Activated CD8-positive, alpha-beta memory T cell treated with anti-CD3 and anti-CD28 coated beads for 36 hours (primary cell): ENCODE results near the gene PRSS21. TPM values are rescaled to one million over a fixed set of nuclear protein-coding genes. Genes with fewer than 3 reads are reported as not detected.

Source experiments
- CTCF ChIA-PET: fragments of 350-600 bp; sonication (Branson Sonifier 250); formaldehyde crosslinking; loops from one replicate; lab custom pipeline; 2021; ENCODE audit warnings: antibody characterized with exemption; lab: Charles Lee
- POLR2A ChIA-PET: fragments of 350-600 bp; sonication (Branson Sonifier 250); formaldehyde crosslinking; loops from one replicate; lab custom pipeline; 2021; ENCODE audit warnings: antibody characterized with exemption; lab: Charles Lee
- total RNA-seq, 2 experiments: library from RNA; stranded (reverse); gene quantifications; one replicate each; pipeline ENCODE4 v1.2.3, GENCODE V29; 2021

Gene PRSS21
- total RNA-seq, 2 experiments from 2014 or later, result 10.5 to 11.1 TPM

DNA sequence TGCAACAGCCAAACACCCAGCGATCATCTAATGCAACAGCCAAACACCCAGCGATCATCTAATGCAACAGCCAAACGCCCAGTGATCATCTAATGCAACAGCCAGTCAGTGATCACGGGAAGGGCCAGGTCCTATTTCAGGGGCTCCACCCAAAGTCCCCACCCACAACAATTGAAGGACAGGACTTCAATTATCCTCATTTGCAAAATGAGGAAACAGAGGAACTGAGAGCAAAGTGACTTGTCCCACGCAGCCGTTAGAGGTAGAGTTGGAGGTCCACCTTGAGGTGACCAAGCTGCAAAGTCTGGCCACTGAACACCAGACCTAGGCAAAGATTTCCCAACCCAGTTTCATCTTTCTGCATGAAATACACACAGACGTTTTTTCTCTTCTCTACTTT is 16.7 kb downstream of the PRSS21 start:
- ChIA-PET POLR2A (no interaction called here), CTCF (no interaction called here)

DNA sequence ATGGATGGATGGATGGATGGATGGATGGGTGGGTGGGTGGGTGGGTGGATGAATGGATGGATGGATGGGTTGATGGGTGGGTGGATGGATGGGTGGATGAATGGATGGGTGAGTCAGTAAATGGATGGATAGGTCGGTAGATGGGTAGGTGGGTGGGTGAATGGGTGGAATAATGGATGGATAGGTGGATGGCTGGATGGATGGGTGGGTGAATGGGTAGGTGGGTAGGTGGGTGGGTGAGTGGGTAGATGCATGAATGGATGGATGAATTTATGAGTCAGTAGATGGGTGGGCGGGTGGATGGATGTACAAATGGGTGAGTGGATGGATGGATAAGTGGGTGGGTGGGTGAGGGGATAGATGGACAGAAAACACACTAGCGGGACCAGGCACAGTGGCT is 17.9 kb downstream of the PRSS21 start:
- ChIA-PET POLR2A (no interaction called here), CTCF (no interaction called here)

DNA sequence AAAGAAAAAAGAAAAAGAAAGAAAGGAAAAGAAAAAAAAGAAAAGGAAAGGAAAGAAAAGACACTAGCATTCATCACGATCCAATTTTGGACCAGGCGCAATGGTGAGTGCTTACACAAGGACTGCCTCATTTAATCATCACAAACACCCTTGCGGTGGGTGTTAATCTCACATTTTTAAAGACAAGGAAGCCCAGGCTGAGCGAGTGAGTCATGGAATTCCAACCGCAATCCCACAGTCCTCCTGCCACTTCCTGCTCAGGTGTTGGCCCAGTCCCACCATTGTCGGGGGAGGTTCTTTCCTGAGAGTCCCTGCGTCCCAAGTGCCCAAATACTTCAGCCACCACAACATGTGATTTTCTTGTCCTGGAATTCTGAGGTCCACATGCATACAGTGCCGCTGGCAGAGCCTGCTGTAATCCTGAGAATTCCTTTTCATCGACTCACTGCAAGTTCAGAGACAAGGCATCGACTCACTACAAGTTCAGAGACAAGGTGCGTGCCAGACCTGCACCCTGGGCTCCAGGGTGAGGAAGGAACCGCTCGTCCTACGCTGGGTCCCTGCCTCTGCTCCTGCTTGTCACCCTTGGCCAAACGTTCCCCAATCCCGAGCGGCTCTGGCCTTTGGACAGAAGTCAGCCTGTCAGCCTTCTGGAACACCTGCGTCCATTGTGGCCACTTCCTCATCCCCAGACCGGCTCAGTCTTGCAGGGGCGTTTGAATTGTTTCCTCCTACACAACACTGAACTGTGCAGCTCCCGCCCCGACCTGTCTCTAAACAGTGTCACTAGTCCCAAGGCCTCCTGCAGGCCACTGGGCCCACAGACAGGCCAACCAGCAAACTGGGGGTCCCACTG is 18.8 kb downstream of the PRSS21 start:
- CTCF ChIA-PET, result interaction anchor here (0.6 kb wide), 1 partner anchor 96 kb away, joined by 3 read pairs; no protein-coding TSS in a partner anchor

DNA sequence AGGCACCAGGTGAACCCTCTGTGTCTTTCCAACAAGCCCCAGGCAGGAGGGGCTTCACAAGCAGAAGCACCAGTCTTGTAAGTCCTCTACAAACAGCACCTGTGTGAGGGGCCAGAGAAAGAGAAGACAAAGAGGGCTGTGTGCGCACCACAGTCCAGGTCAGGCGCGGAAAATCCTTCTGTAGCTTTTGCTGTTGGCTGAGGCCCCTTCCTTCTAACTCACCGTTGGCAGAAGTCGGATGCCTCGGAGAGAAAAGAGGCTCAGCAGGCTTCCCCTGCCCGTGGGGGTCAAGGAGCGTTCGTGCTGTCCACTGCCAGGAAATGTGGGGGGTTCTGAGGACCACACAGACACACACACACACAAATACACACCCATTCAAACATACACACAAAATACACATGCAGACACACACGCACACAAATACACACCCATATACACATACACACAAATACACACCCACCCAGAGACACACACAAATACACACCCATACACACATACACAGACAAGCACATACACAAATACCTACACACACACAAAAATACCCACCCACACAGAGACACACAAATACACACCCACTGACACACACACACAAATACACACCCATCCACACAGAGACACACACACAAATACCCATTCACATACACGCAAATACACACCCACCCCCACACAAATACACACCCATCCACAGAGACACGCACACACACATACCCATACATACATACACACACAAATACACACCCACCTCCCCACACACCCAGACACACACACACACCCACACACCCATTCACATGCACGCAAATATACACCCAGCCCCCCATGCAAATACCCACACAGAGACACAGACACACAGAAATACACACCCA is 19.8 kb downstream of the PRSS21 start:
- POLR2A ChIA-PET, result no interaction called here
- CTCF ChIA-PET, result no interaction called here

More for the DNA sequence above, 18.8 kb downstream of the PRSS21 start:
- POLR2A ChIA-PET, result no interaction called here

DNA sequence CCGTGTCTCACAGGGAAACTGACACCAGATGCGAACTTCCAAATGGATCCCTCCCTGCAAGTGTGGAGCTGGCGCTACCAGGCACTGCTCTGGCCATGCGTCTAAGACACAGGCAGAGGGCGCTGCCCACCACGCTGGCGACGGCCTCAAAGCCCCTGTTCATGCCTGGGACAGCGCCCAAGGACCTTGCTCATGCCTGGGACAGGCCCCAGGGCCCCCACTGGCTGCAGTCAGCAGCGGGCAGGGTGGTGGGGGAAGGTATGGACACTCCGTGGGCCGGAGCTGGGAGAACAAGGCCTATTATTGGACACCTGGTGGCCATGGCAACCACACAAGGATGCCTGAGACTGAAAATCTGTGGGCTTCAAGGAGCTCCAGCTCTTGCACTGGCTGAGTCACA is 21.9 kb downstream of the PRSS21 start:
- ChIA-PET POLR2A (no interaction called here), CTCF (interaction anchor here (0.5 to 2.2 kb wide), 16 partner anchors 8 to 104 kb away, joined by 3 to 19 read pairs (median 4); no protein-coding TSS in a partner anchor)

DNA sequence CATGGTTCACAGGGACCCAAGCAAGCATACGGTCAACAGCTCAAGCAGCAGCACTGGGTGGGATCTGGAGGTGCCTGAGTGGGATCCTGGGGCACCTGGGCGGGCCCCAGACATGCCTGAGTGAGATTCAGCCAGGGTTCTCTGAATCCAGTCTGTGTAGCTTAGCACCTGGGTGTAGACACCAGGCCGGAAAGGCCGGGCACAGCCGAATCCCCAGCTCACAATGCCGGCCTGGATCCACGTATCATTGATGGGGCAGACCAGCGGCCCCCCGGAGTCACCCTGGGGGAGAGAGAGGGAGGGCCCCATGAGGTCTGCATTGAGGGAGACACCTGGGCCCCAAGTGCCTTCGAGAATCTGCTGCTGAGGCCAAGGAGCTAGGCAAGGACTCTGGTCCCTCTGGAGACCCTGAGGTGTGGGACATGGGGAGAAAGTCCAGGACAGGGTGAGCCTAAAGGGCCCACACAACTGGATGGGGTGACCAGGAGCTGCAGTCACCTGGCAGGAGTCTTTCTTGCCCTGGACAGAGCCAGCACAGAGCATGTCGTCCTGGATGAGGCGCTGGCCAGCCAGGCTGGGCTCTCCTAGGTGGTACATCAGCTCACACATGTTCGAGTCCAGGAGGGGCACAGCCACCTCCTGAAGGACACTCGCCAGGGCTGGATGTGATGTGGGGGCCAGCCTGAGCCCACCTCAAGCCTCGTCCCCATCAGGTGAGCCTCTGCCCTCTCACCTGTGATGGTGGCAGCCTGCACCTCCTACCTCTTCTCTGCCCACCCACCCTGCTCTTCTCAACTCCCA is 22.8 kb downstream of the PRSS21 start:
- ChIA-PET CTCF (interaction anchor here (0.5 to 2.2 kb wide), 14 partner anchors 17 to 103 kb away, joined by 3 to 19 read pairs (median 4); no protein-coding TSS in a partner anchor), POLR2A (interaction anchor here (0.8 kb wide), 1 partner anchor 29 kb away, joined by 4 read pairs; no protein-coding TSS in a partner anchor)

DNA sequence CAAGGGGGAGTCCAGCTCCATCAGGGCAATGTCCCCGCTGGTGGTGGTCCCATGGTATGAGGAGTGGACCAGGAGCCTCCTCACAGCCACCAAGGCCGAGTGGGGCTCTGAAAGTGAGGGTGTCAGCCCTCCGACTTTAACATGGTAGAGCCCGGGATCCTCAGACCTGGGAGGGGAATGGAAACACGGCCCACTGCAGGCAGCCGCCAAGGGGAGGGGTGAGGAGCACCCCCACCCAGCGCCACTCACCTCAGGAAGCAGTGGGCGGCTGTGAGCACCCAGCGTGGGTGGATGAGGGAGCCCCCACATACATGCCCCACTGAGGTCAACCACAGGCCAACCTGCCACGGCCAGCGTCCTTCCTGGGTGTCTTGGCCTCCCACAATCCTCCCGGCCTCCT is 23.9 kb downstream of the PRSS21 start:
- CTCF ChIA-PET, result no interaction called here

DNA sequence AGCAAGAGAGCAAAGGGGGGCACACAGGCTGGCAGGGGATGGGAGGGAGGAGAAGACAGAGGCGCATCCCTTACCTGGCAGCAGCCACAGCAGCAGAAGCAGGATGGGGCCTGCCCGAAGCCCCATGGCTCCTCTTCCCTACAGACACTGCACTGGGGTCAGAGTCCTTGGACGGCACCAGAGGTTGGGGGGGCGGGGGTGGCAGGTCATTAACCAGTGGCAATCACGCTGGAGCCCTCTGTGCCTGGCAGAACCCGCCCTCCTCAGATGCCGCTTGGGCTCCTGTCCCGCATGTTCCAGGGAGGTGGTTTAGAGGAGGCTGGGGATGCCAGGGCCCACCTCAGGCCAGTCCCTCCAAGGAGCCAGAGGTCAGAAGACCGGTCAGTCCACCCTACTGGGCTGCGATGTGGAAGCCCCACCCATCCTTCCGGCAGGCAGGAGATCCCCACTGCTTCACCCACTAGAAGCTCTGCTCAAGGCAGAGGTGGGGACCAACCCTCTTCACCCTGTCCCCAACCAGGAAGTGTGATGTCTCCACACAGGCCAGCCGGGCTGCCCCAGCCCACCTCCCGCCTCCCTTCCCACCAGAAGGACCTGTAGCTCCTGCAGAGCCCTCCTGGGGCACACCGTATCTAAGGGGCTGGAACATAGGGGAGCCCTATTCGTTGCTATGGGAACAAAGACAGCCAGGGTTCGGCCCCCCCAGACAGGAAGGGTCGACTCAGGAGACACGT is 24.7 kb downstream of the PRSS21 start:
- POLR2A ChIA-PET, result interaction anchor here (1.3 kb wide), 1 partner anchor 26 kb away, joined by 5 read pairs; no protein-coding TSS in a partner anchor
- CTCF ChIA-PET, result interaction anchor here (0.7 to 1.9 kb wide), 8 partner anchors 13 to 123 kb away, joined by 3 to 9 read pairs (median 4); no protein-coding TSS in a partner anchor

More for the DNA sequence above, 23.9 kb downstream of the PRSS21 start:
- POLR2A ChIA-PET, result no interaction called here

DNA sequence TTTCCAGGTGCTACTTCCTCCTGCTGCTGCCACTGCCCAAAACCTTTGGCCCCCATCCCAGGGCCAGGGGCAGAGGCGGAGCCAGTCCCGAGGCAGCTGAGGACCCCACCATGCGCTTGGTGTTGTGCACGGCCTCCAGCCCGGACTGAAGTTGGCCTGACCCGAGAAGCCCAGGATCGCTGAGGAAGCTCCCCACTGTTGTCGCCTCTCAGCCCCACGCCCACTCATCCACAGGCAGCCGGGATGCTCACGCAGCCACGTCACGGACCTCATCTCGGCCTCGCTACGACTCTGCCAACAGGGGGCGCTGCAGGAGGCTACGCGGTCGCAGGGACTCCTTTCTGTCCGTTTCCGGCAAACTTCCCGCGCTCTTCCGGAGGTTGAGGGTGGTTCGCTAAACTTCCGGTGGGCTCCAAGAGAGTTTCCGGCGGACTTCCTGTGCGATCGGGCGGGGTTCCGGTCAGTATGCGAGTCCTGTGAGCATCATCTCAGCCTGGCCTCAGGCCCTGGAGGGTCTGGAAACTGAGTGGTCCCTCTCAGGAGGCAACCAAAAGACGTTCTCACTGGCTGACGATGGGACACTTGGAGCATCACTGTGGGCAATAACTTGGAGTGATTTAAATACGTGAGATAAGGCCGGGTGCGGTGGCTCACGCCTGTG is 25.4 kb downstream of the PRSS21 start:
- CTCF ChIA-PET, result interaction anchor here (0.7 to 1.9 kb wide), 8 partner anchors 12 to 124 kb away, joined by 3 to 9 read pairs (median 4); no protein-coding TSS in a partner anchor
- POLR2A ChIA-PET, result interaction anchor here (1.3 kb wide), 1 partner anchor 25 kb away, joined by 5 read pairs; no protein-coding TSS in a partner anchor

DNA sequence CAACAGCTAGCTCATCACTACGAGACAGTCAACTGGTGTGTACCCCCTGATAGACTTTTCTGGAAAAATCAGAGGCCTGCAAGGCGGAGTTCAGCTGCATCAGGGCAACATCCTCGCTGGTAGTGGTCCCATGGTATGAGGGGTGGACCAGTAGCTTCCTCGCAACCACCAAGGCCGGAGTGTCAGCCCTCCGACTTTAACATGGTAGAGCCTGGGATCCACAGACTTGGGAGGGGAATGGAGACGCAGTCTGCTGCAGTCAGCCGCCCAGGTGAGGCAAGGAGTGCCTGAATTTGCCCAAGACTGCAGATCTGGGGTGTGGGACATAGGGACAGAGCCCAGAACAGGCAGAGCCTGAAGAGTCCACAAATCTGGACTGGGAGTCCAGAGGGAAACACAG is 26.5 kb downstream of the PRSS21 start:
- CTCF ChIA-PET, result interaction anchor here (0.7 to 1.9 kb wide), 2 partner anchors 11 to 25 kb away, joined by 3 to 9 read pairs; no protein-coding TSS in a partner anchor
- POLR2A ChIA-PET, result no interaction called here

DNA sequence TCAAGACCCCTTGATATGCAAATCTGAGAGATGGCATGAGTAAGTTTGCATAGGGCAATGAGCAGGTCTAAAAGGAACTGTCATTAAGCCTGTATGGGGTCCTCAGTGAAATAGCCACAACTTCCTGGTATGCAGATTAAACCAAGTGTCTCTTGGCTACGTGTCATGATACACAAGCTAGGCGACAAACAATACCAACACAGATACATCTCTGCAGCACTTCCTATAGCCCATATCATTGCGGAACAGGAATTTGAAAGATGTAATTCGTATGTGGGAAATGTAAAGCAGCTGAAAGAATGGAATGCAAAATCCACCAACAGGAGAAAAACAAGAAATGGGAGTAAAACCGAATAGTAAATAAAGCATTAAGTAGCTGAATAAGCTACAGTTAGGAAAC is 28.1 kb downstream of the PRSS21 start:
- CTCF ChIA-PET, result interaction anchor here (1.1 kb wide), 1 partner anchor 23 kb away, joined by 4 read pairs; no protein-coding TSS in a partner anchor
- POLR2A ChIA-PET, result interaction anchor here (1.2 kb wide), 1 partner anchor 60 kb away, joined by 3 read pairs; no protein-coding TSS in a partner anchor

DNA sequence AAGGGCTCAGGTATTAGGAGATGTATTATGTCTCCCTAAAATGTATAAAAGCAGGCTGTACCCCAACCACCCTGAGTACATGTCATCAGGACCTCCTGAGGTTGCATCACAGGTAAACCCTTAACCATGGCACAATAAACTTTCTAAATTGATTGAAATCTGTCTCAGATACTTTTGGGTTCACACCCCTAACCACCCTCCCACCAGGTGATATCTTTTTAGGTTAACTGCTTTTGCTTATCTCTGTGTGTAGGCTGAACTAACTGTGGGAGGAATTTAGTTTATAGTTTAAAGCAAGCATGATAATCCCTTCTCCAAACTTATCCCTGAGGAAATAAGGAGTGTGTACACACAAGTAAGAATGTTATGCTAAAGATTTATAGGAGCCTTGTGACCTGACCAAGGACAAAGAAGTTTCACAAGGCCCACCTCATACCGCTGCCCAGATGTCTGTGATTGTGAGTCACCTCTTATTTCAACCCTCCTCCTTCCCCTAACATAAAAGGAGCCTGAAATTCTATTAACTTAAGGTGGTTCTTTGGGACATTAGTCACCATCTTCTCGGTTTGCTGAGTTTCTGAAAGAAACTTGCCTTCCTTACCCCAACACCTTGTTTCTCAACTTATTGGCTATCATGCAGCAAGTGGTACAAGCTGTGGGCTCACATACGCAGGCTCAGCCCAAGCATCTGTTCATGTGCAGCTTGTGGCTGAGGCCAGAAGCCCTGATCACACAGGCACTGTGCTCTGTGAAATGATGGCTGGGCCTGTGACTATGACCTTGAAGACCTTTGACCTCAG is 29.7 kb downstream of the PRSS21 start:
- ChIA-PET CTCF (interaction anchor here (0.9 kb wide), 1 partner anchor 8 kb away, joined by 3 read pairs; no protein-coding TSS in a partner anchor), POLR2A (no interaction called here)

DNA sequence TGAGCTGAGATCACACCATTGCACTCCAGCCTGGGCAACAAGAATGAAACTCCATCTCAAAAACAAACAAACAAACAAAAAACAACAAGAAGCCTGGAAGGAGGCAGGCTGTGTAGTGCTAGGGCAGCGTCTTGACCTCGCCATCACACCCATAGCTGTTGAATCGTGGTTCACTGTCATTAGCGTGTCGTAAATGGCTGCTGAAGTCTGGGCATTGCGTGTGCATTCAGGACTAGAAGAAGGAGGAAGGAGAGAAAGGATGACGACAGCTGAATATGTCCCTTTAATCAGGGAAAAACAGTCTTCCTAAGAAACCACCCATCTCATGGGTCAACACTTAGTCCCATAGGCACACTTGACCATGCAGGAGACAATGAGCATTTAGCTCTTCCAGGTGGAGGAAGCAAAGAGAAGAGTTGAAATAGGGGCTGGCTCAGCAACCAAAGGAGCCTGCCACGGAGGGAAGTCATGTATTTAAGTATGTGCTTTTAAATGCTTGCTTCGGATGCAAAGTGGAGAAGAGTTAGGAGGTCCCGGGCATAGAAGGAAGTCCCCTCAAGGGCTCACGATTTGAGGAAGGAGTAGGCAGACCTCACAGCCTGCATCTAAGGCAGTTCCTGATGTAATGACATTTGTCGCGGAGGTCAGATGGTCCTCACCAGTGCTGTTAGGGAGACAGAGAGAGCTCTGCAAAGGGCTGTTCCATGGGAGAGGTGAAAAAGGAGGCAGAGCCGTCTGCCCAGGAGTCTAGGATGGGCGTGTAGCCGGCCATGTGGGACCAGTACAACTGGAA is 32.1 kb downstream of the PRSS21 start:
- POLR2A ChIA-PET, result no interaction called here
- CTCF ChIA-PET, result no interaction called here

DNA sequence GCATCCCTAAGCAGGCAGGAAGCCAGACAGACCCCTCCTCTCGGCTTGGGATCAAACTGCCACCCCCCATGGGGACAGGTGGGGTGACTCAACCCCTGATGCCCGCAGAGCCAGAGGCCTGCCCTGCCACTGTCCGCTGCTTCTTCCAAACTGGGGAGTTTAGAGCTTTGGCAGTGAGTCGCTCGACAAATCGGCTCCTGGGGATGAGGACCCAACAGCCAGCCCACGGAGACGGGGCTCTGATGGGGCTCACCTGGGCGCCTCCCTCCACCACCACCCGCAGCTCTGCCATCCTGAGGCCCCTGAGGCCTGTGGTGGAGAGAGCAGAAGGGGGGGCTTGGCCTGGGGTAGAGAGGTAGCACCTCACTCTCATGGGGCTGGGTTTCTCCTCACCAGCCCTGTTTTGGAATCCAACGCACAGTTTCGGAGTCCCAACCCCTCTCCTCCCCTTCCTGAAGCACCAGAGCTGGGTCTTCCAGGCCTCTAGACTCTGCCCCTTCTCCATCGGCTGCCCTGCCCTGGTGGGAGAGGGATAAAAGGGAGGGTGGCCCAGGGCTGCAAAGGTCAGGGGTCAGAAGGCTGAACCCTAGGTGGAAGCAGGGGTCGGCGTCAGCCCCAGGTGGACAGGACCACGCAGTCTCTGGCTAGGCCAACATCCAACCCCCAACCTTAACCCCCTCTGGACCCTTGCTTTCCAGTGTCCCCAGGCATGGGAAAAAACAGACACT is 35.1 kb downstream of the PRSS21 start:
- POLR2A ChIA-PET, result no interaction called here
- CTCF ChIA-PET, result no interaction called here
